ENCODE data around the gene PPP6R3. TPM values are rescaled to one million over a fixed set of nuclear protein-coding genes. Genes with fewer than 3 reads are reported as not detected.

PPP6R3 gene
- total RNA-seq, 1 experiment from 2014 or later = 171 TPM

DNA sequence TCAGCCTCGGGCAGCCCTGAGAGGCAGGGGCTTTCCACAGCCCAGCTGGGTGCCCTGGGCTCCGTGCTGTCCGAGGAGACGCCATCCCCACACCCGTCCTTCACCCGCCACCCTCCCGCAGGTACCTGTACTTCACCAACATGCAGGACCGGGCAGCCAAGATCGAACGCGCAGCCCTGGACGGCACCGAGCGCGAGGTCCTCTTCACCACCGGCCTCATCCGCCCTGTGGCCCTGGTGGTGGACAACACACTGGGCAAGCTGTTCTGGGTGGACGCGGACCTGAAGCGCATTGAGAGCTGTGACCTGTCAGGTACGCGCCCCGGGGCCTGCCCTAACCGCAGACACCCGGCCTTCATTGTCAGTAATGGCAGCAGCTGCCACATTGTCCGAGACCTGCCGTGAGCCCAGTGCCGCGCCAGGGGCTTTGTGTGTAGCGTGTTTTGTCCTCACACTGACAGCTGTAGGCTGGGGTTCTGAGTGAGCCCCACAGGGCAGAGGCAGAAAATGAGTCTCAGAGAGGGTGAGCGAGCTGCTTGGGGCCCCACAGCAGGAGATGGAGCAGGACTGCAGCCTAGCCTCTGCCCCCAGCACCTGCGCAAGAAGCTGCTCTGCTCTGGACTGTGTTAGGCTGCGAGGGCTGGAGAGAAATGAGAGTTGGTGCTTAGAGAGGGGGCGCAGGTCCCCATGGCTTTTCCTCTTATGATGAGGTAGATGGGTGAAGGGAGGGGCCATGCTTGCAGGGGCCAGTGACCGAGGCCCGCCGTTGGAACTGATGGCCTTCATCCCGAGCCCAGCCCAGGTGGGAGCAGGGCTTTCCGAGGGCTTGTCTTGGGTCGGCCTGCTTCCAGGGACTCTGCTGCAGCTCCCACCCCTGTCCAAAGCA is 35.3 kb upstream of the PPP6R3 start:
- BruUV-seq (replicated peaks) = no TSS peak
- no peaks in the 10 kb centered on the region for H3F3A ChIP-seq (ENCODE audit: low read length, unreplicated experiment)
- TF ChIP-seq, protein P1, sequence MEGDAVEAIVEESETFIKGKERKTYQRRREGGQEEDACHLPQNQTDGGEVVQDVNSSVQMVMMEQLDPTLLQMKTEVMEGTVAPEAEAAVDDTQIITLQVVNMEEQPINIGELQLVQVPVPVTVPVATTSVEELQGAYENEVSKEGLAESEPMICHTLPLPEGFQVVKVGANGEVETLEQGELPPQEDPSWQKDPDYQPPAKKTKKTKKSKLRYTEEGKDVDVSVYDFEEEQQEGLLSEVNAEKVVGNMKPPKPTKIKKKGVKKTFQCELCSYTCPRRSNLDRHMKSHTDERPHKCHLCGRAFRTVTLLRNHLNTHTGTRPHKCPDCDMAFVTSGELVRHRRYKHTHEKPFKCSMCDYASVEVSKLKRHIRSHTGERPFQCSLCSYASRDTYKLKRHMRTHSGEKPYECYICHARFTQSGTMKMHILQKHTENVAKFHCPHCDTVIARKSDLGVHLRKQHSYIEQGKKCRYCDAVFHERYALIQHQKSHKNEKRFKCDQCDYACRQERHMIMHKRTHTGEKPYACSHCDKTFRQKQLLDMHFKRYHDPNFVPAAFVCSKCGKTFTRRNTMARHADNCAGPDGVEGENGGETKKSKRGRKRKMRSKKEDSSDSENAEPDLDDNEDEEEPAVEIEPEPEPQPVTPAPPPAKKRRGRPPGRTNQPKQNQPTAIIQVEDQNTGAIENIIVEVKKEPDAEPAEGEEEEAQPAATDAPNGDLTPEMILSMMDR (conservative IDR thresholded peaks at IDR 0.05; ENCODE audit: low read depth, low read length) = no peak
- TF ChIP-seq EZH2 (IDR thresholded peaks at IDR 0.05; ENCODE audit: low read length, unreplicated experiment) = no peak
- TF ChIP-seq EZH2phosphoT487 (IDR thresholded peaks at IDR 0.05; ENCODE audit: borderline replicate concordance, low read length) = no peak
- ATAC-seq (no peak), DNase-seq (no peak)
- no peak overlapping the region for H3K4me3 ChIP-seq (ENCODE audit: low read length)
- ChIA-PET CTCF (no interaction called here), POLR2A (ENCODE audit: unreplicated experiment) (no interaction called here)
- H3K9me2 ChIP-seq (replicated peaks; ENCODE audit: low read length) = no peaks in the 10 kb centered on the region
- 0 out of 2 replicates have a peak, but pooled peaks cover 4% of the 10 kb centered on the region for H3K9me3 ChIP-seq (ENCODE audit: low read length)
- H3K27ac ChIP-seq (ENCODE audit: low read length) = no peak overlapping the region
- H3K27me3 ChIP-seq (ENCODE audit: low read length) = no peaks in the 10 kb centered on the region
- H3K9ac ChIP-seq (ENCODE audit: low read length) = no peak overlapping the region
- H4K20me1 ChIP-seq (ENCODE audit: low read length) = no peaks in the 10 kb centered on the region
- no peak overlapping the region for H3K4me2 ChIP-seq (ENCODE audit: low read length)
- H3K4me1 ChIP-seq (ENCODE audit: insufficient read depth, low read length) = no peaks in the 10 kb centered on the region
- peaks cover 41% of the 10 kb centered on the region for H3K36me3 ChIP-seq (ENCODE audit: low read depth, low read length)
- intact Hi-C loops (cut with micrococcal nuclease) = no loop called here
- no peak overlapping the region for H2AFZ ChIP-seq (ENCODE audit: low read length)
- no peaks in the 10 kb centered on the region for H3K79me2 ChIP-seq (ENCODE audit: low read length)

DNA sequence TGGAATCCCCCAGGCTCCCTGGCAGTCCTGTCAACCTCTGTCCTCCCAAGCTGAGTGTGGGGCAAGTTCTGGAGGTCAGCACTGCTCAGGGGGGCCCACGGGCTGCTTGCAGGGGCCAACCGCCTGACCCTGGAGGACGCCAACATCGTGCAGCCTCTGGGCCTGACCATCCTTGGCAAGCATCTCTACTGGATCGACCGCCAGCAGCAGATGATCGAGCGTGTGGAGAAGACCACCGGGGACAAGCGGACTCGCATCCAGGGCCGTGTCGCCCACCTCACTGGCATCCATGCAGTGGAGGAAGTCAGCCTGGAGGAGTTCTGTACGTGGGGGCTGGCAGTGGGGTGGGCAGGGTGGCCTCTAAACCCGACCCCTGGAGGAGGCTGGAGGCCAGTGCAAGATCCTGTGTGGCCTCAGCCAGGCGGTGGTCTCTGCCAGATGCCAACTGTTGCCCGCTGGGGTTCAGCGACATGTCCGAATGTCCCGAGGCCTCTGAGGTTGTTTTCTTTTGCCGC is 34.6 kb upstream of the PPP6R3 start:
- Histone ChIP-seq H3K9me2 (replicated peaks; ENCODE audit: low read length) (no peaks in the 10 kb centered on the region), H3K9ac (ENCODE audit: low read length) (no peak overlapping the region), H3K9me3 (ENCODE audit: low read length) (0 out of 2 replicates have a peak, but pooled peaks cover 4% of the 10 kb centered on the region), H4K20me1 (ENCODE audit: low read length) (no peaks in the 10 kb centered on the region), H3K4me2 (ENCODE audit: low read length) (no peak overlapping the region), H2AFZ (ENCODE audit: low read length) (no peak overlapping the region), H3K4me1 (ENCODE audit: insufficient read depth, low read length) (peaks cover 6% of the 10 kb centered on the region; the same call in 1 of the 2 replicates), H3K27ac (ENCODE audit: low read length) (no peak overlapping the region), H3K36me3 (ENCODE audit: low read depth, low read length) (peaks cover 41% of the 10 kb centered on the region), H3K79me2 (ENCODE audit: low read length) (no peaks in the 10 kb centered on the region), H3K27me3 (ENCODE audit: low read length) (no peaks in the 10 kb centered on the region), H3F3A (ENCODE audit: low read length, unreplicated experiment) (no peaks in the 10 kb centered on the region), H3K4me3 (ENCODE audit: low read length) (no peak overlapping the region)
- DNase-seq = no peak
- ChIA-PET CTCF (no interaction called here), POLR2A (ENCODE audit: unreplicated experiment) (no interaction called here)
- no TSS peak for BruUV-seq (replicated peaks)
- TF ChIP-seq, protein P1 (conservative IDR thresholded peaks at IDR 0.05; ENCODE audit: low read depth, low read length) = no peak
- intact Hi-C loops (cut with micrococcal nuclease) = no loop called here
- no peak for ATAC-seq

DNA sequence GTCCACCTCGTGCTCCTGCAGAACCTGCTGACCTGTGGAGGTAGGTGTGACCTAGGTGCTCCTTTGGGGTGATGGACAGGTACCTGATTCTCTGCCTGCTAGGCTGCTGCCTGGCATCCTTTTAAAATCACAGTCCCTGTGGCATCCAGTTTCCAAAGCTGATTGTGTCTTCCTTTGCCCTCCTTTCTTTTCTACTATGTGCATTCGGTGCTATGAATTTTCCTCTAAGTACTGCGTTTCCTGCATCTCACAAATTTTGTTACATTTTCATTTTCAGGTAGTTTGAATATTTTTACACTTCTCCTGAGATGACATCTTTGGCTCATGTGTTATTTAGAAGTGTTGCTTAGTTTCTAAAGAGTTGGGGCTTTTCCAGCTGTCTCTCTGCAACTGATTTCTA is 30.9 kb upstream of the PPP6R3 start:
- BruUV-seq (replicated peaks) = no TSS peak
- H3K9ac ChIP-seq (ENCODE audit: low read length) = no peak overlapping the region
- no peak for TF ChIP-seq EZH2 (IDR thresholded peaks at IDR 0.05; ENCODE audit: low read length, unreplicated experiment)
- no peak for TF ChIP-seq EZH2phosphoT487 (IDR thresholded peaks at IDR 0.05; ENCODE audit: borderline replicate concordance, low read length)
- TF ChIP-seq, protein P1 (conservative IDR thresholded peaks at IDR 0.05; ENCODE audit: low read depth, low read length) = no peak
- ChIA-PET POLR2A (ENCODE audit: unreplicated experiment) (no interaction called here), CTCF (no interaction called here)
- no peaks in the 10 kb centered on the region for H3K79me2 ChIP-seq (ENCODE audit: low read length)
- H3K9me3 ChIP-seq (ENCODE audit: low read length) = 0 out of 2 replicates have a peak, but pooled peaks cover 4% of the 10 kb centered on the region
- no peak overlapping the region for H3K4me2 ChIP-seq (ENCODE audit: low read length)
- H4K20me1 ChIP-seq (ENCODE audit: low read length) = no peaks in the 10 kb centered on the region
- H3K9me2 ChIP-seq (replicated peaks; ENCODE audit: low read length) = no peaks in the 10 kb centered on the region
- H3K27ac ChIP-seq (ENCODE audit: low read length) = no peak overlapping the region
- DNase-seq (no peak), ATAC-seq (no peak)
- peaks cover 43% of the 10 kb centered on the region for H3K36me3 ChIP-seq (ENCODE audit: low read depth, low read length)
- no peaks in the 10 kb centered on the region for H3K27me3 ChIP-seq (ENCODE audit: low read length)
- H2AFZ ChIP-seq (ENCODE audit: low read length) = no peak overlapping the region
- H3F3A ChIP-seq (ENCODE audit: low read length, unreplicated experiment) = no peaks in the 10 kb centered on the region
- intact Hi-C loops (cut with micrococcal nuclease) = loop anchor here (10.0 kb wide), 1 partner anchor 45 kb away; no protein-coding TSS in a partner anchor
- peaks cover 8% of the 10 kb centered on the region; the same call in 1 of the 2 replicates for H3K4me1 ChIP-seq (ENCODE audit: insufficient read depth, low read length)
- no peak overlapping the region for H3K4me3 ChIP-seq (ENCODE audit: low read length)

Measured in PC-3 (cell line).